Measurements from ENCODE around the gene RNF43. TPM values are rescaled to one million over a fixed set of nuclear protein-coding genes. Genes with fewer than 3 reads are reported as not detected.

The RNF43 gene
- total RNA-seq (10 to 100 TPM; 15.6 to 22.7 TPM), polyA plus RNA-seq (ENCODE audit: insufficient read depth, low read depth, low replicate concordance) (9.7 TPM)
- long read RNA-seq, donor 1: 0 reads
- long read RNA-seq, donor 2, partial matches to known transcripts: 0 of 1 reads
- long read RNA-seq, donor 2, other reads (novel, unspliced or antisense): 0 of 1 reads

DNA sequence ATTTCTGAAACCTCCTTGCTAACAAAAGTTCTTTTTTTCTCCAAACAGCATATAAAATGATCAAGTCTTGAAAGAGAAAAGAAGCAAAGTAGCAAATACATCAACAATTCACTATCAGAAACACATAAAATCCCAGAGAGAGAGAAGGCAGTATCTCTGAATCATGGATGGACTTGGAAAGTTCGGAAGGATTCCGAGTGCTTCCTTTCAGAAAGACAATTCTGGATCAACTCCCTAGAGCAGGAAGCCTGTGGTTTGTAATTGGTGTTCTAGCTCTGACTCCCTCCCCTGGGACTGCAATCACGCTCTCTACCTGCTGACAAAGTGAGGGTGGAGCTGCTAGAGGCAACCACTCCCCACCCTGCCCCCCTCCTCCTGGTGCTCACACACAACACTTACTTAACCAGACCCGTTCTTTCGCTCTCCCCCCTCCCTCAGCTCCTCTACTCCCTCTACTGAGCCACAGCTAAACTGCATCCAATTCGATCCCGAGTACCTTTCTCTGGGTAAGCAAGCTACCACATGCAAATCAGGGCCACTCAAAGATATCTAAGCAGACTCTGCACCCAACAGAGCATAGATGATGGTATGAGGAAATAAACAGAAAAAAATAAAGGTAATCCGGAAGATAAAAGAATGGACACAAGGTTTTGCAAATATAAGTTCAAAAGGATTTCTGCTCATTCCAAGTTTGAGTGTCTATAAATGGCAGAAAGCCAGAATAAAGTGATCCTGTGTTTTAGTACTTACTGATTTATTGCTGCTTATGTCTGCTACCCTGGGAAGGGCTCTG, at the start of gene RNF43:
Gene RNF43, minus strand, starts transcription at position 235 of the 793 bp plus-strand sequence. CDS start 1,957 bp downstream, outside the sequence.
- Histone ChIP-seq H3K27me3 (no peaks in the 10 kb centered on the region), H3K4me1 (no peaks in the 10 kb centered on the region), H3K36me3 (ENCODE audit: low read depth, missing control alignments) (no peaks in the 10 kb centered on the region), H3K9me3 (no peaks in the 10 kb centered on the region), H3K27ac (peak within 1 kb of the TSS; percentile 69 to 75), H3K4me3 (peak within 1 kb of the TSS in 1 of 2 donors; percentile 53)
- intact Hi-C loops (cut with DNase I; ENCODE audit: low total_unique reads): no loop called here
- WGBS, 2 donors: 5 to 6% methylated on average over 8 of the region's 8 CpGs
- TF ChIP-seq, protein P1, sequence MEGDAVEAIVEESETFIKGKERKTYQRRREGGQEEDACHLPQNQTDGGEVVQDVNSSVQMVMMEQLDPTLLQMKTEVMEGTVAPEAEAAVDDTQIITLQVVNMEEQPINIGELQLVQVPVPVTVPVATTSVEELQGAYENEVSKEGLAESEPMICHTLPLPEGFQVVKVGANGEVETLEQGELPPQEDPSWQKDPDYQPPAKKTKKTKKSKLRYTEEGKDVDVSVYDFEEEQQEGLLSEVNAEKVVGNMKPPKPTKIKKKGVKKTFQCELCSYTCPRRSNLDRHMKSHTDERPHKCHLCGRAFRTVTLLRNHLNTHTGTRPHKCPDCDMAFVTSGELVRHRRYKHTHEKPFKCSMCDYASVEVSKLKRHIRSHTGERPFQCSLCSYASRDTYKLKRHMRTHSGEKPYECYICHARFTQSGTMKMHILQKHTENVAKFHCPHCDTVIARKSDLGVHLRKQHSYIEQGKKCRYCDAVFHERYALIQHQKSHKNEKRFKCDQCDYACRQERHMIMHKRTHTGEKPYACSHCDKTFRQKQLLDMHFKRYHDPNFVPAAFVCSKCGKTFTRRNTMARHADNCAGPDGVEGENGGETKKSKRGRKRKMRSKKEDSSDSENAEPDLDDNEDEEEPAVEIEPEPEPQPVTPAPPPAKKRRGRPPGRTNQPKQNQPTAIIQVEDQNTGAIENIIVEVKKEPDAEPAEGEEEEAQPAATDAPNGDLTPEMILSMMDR (IDR thresholded peaks at IDR 0.05): peak; percentile 70 to 83 (median 71)
- TF ChIP-seq POLR2A (IDR thresholded peaks at IDR 0.05): no peak
- DNase-seq: peak; percentile 98

DNA sequence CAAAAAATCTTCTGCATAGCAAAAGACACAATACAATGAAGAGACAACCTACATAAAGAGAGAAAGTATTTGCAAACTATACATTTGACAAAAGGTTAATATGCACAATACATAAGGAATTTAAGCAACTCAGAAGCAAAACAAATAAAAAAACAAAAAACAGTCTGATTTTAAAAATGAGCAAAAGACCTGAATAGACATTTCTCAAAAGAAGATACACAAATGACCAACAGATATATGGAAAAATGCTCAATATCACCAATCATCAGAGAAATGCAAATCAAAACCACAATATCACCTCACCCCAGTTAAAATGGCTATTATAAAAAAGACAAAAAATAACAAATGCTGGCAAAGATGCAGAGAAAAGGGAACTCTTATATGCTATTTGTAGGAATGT, 38.2 kb upstream of the RNF43 start:
- Histone ChIP-seq H3K4me1 (no peaks in the 10 kb centered on the region), H3K36me3 (ENCODE audit: low read depth, missing control alignments) (no peaks in the 10 kb centered on the region), H3K9me3 (no peaks in the 10 kb centered on the region), H3K27ac (no peak overlapping the region), H3K27me3 (no peaks in the 10 kb centered on the region), H3K4me3 (no peak overlapping the region)
- intact Hi-C loops (cut with DNase I; ENCODE audit: low total_unique reads): no loop called here
- no peak for TF ChIP-seq POLR2A (IDR thresholded peaks at IDR 0.05)
- TF ChIP-seq, protein P1 (IDR thresholded peaks at IDR 0.05): no peak
- DNase-seq: no peak

DNA sequence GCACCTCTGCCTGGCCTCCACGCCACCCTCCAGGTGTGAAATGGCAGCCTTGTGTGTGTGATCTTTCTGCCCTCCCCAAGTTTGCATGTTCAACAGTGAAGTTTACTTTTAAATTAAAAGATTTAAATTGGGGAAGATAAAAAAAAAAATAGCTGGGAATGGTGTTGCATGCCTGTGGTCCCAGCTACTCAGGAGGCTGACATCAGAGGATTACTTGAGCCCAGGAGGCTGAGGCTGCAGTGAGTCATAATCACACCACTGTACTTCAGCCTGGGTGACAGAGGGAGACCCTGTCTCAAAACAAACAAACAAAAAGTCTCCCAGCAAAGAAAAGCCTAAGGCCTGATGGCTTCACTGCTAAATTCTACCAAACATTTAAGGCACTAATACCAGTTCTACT, 35.4 kb upstream of the RNF43 start:
- no peaks in the 10 kb centered on the region for H3K9me3 ChIP-seq
- 95 to 100% methylated on average over 1 of the region's 1 CpG for WGBS, 2 donors
- DNase-seq: no peak
- no peak for TF ChIP-seq POLR2A (IDR thresholded peaks at IDR 0.05)
- TF ChIP-seq, protein P1 (IDR thresholded peaks at IDR 0.05): no peak
- H3K4me1 ChIP-seq: no peaks in the 10 kb centered on the region
- no peak overlapping the region for H3K27ac ChIP-seq
- no peak overlapping the region for H3K4me3 ChIP-seq
- H3K27me3 ChIP-seq: no peaks in the 10 kb centered on the region
- no peaks in the 10 kb centered on the region for H3K36me3 ChIP-seq (ENCODE audit: low read depth, missing control alignments)
- intact Hi-C loops (cut with DNase I; ENCODE audit: low total_unique reads): no loop called here

DNA sequence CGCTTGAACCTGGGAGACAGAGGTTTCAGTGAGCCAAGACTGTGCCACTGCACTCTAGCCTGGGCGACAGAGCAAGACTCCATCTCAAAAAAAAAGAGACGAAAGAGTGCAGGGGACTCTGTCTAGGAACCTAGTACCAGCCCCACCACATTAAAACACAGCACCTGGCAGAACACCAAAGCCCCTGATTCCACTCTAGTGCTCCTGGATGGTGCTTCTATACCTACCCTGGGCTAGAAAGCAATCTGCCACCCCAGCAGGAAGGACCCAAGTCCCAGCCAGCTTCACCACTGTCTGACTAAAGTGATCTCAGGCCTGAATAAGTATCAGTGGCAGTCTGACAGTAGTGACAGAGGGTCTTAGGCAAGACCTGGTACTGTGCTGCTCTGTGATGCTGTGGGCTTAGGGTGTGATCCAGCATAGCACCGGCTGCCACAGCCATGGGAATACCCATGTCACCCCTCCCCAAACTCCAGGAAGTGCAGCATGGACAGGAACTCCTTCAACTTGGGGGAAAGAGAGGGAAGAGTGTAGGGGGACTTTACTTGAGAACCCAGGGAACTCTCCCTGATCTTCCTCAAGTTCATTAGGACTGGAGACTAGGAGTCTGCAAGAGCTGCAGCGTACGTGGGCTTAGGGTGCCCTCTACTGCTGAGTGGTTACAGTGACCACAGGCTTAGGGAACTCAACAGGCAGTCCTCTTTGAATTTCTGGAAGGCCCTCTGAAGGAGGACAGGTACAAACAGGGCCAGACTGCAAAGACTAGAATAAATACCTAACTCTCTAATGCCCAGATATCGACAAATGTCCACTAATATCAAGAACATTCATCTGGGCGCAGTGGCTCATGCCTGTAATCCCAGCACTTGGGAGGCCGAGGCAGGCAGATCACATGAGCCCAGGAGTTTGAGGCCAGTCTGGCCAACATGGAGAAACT, 30.0 kb upstream of the RNF43 start:
- TF ChIP-seq, protein P1 (IDR thresholded peaks at IDR 0.05): peak in 1 of 3 experiments; percentile 25
- no peak for TF ChIP-seq POLR2A (IDR thresholded peaks at IDR 0.05)
- Histone ChIP-seq H3K36me3 (ENCODE audit: low read depth, missing control alignments) (no peaks in the 10 kb centered on the region), H3K27me3 (no peaks in the 10 kb centered on the region), H3K4me1 (no peaks in the 10 kb centered on the region), H3K4me3 (no peak overlapping the region), H3K27ac (no peak overlapping the region), H3K9me3 (no peaks in the 10 kb centered on the region)
- 80 to 85% methylated on average over 8 to 9 of the region's 9 CpGs for whole genome bisulfite sequencing, 2 donors
- intact Hi-C loops (cut with DNase I; ENCODE audit: low total_unique reads): no loop called here
- peak; percentile 86 for DNase-seq
